Choroid plexus epithelial cell (primary cell): Measurements from ENCODE around the gene DCTN3.

Source experiments
- DNase-seq: peaks from one replicate; pipeline ENCODE4 v3.0.0-alpha.2; 2010; ENCODE audit warnings: low read depth
- H3K4me3 ChIP-seq: 2 replicates; pipeline ENCODE4 v1.5.1; 2011; ENCODE audit warnings: low read depth, mild to moderate bottlenecking, control low read depth, low read length, moderate library complexity
- CTCF ChIP-seq: conservative IDR thresholded peaks from 2 replicates; pipeline ENCODE4 v1.5.1; 2011; ENCODE audit warnings: low read depth, mild to moderate bottlenecking, control low read depth, inconsistent platforms, low read length, moderate library complexity

The DCTN3 gene

GRCh38 chr9:34575241-34575640, 45.1 kb downstream of the DCTN3 start:
- DNase-seq = no peak
- TF ChIP-seq CTCF = no peak
- no peak overlapping the region for H3K4me3 ChIP-seq

GRCh38 chr9:34574571-34574970, 45.7 kb downstream of the DCTN3 start:
- DNase-seq = no peak
- no peak overlapping the region for H3K4me3 ChIP-seq
- TF ChIP-seq CTCF = no peak

GRCh38 chr9:34573599-34574325, 46.5 kb downstream of the DCTN3 start:
- DNase-seq = no peak
- no peak for TF ChIP-seq CTCF
- H3K4me3 ChIP-seq = no peak overlapping the region

GRCh38 chr9:34572628-34573027, 47.7 kb downstream of the DCTN3 start:
- no peak overlapping the region for H3K4me3 ChIP-seq
- TF ChIP-seq CTCF = no peak
- DNase-seq = no peak

- no peak for DNase-seq
- TF ChIP-seq CTCF = no peak
- H3K4me3 ChIP-seq = no peak overlapping the region
Measured at GRCh38 chr9:34572092-34572491, 48.2 kb downstream of the DCTN3 start.

GRCh38 chr9:34571481-34571810, 48.8 kb downstream of the DCTN3 start:
- H3K4me3 ChIP-seq = no peak overlapping the region
- TF ChIP-seq CTCF = no peak
- DNase-seq = no peak

GRCh38 chr9:34570809-34571480, 49.4 kb downstream of the DCTN3 start:
- no peak for TF ChIP-seq CTCF
- DNase-seq = no peak

More at GRCh38 chr9:34570809-34571480, 49.4 kb downstream of the DCTN3 start:
- H3K4me3 ChIP-seq = no peak overlapping the region
